ENCODE data around the gene SIRPG.
"Not testable (repeated sequence)": the region's sequence is repeated elsewhere in the genome, so short reads cannot be mapped to it uniquely, and the experiment has no call there.

The SIRPG gene

GRCh38 chr20:1657556-1658334, at the start of gene SIRPG:
TSS of gene SIRPG (minus strand) at chr20:1657779. CDS start at chr20:1657714, 65 bp downstream.
- Mint-ChIP-seq H3K4me1 (ENCODE audit: low read depth) (peaks cover 95% of the 10 kb centered on the region), H3K4me3 (peak within 1 kb of the TSS; percentile 82), H3K27ac (peak within 1 kb of the TSS; percentile 94), H3K36me3 (ENCODE audit: low read depth) (peaks cover 24% of the 10 kb centered on the region), H3K9me3 (peaks cover 8% of the 10 kb centered on the region), H3K27me3 (no peaks in the 10 kb centered on the region)

- Mint-ChIP-seq H3K4me1 (ENCODE audit: low read depth) (peaks cover 23% of the 10 kb centered on the region), H3K9me3 (peaks cover 23% of the 10 kb centered on the region)
- H3K27ac Mint-ChIP-seq; H3K27me3 Mint-ChIP-seq; H3K36me3 Mint-ChIP-seq (ENCODE audit: low read depth); H3K4me3 Mint-ChIP-seq: not testable (repeated sequence)
Observed at GRCh38 chr20:1706887-1707286, 49.3 kb upstream of the SIRPG start.

- no peak overlapping the region for H3K4me3 Mint-ChIP-seq
- H3K9me3 Mint-ChIP-seq = peaks cover 21% of the 10 kb centered on the region
- H3K4me1 Mint-ChIP-seq (ENCODE audit: low read depth) = peaks cover 23% of the 10 kb centered on the region
- peaks cover 9% of the 10 kb centered on the region for H3K36me3 Mint-ChIP-seq (ENCODE audit: low read depth)
- H3K27ac Mint-ChIP-seq = no peak overlapping the region
- H3K27me3 Mint-ChIP-seq = no peaks in the 10 kb centered on the region
Observed at GRCh38 chr20:1706079-1706478, 48.5 kb upstream of the SIRPG start.

GRCh38 chr20:1702855-1703254, 45.3 kb upstream of the SIRPG start:
- H3K4me1 Mint-ChIP-seq (ENCODE audit: low read depth) = peaks cover 10% of the 10 kb centered on the region
- H3K27me3 Mint-ChIP-seq = no peaks in the 10 kb centered on the region
- H3K27ac Mint-ChIP-seq = no peak overlapping the region
- no peak overlapping the region for H3K4me3 Mint-ChIP-seq
- H3K9me3 Mint-ChIP-seq = peaks cover 13% of the 10 kb centered on the region
- H3K36me3 Mint-ChIP-seq (ENCODE audit: low read depth) = peaks cover 9% of the 10 kb centered on the region

GRCh38 chr20:1702328-1702727, 44.7 kb upstream of the SIRPG start:
- H3K9me3 Mint-ChIP-seq = peaks cover 13% of the 10 kb centered on the region
- peaks cover 9% of the 10 kb centered on the region for H3K36me3 Mint-ChIP-seq (ENCODE audit: low read depth)
- H3K27me3 Mint-ChIP-seq = no peaks in the 10 kb centered on the region
- H3K4me1 Mint-ChIP-seq (ENCODE audit: low read depth) = peaks cover 4% of the 10 kb centered on the region
- H3K27ac Mint-ChIP-seq = no peak overlapping the region
- H3K4me3 Mint-ChIP-seq = no peak overlapping the region

- Mint-ChIP-seq H3K36me3 (ENCODE audit: low read depth) (peaks cover 9% of the 10 kb centered on the region), H3K27ac (no peak overlapping the region), H3K4me1 (ENCODE audit: low read depth) (peaks cover 11% of the 10 kb centered on the region), H3K9me3 (peaks cover 13% of the 10 kb centered on the region), H3K27me3 (no peaks in the 10 kb centered on the region), H3K4me3 (no peak overlapping the region)
Observed at GRCh38 chr20:1700990-1701389, 43.4 kb upstream of the SIRPG start.

- H3K36me3 Mint-ChIP-seq (ENCODE audit: low read depth) = no peaks in the 10 kb centered on the region
- no peak overlapping the region for H3K27ac Mint-ChIP-seq
- H3K4me3 Mint-ChIP-seq = no peak overlapping the region
- H3K4me1 Mint-ChIP-seq (ENCODE audit: low read depth) = peaks cover 16% of the 10 kb centered on the region
- no peaks in the 10 kb centered on the region for H3K27me3 Mint-ChIP-seq
- no peaks in the 10 kb centered on the region for H3K9me3 Mint-ChIP-seq
Observed at GRCh38 chr20:1697592-1697991, 40.0 kb upstream of the SIRPG start.

GRCh38 chr20:1696521-1697209, 39.1 kb upstream of the SIRPG start:
- Mint-ChIP-seq H3K36me3 (ENCODE audit: low read depth) (peaks cover 4% of the 10 kb centered on the region), H3K4me3 (no peak overlapping the region), H3K27me3 (no peaks in the 10 kb centered on the region), H3K27ac (no peak overlapping the region), H3K9me3 (no peaks in the 10 kb centered on the region), H3K4me1 (ENCODE audit: low read depth) (peaks cover 16% of the 10 kb centered on the region)

GRCh38 chr20:1694672-1695071, 37.1 kb upstream of the SIRPG start:
- Mint-ChIP-seq H3K4me1 (ENCODE audit: low read depth) (peaks cover 24% of the 10 kb centered on the region), H3K27me3 (no peaks in the 10 kb centered on the region), H3K9me3 (peaks cover 5% of the 10 kb centered on the region), H3K27ac (no peak overlapping the region), H3K36me3 (ENCODE audit: low read depth) (peaks cover 6% of the 10 kb centered on the region), H3K4me3 (no peak overlapping the region)

- Mint-ChIP-seq H3K27ac (no peak overlapping the region), H3K27me3 (no peaks in the 10 kb centered on the region), H3K9me3 (peaks cover 5% of the 10 kb centered on the region), H3K4me3 (no peak overlapping the region), H3K36me3 (ENCODE audit: low read depth) (peaks cover 6% of the 10 kb centered on the region), H3K4me1 (ENCODE audit: low read depth) (peaks cover 37% of the 10 kb centered on the region)
Observed at GRCh38 chr20:1693427-1693826, 35.8 kb upstream of the SIRPG start.

GRCh38 chr20:1689721-1690120, 32.1 kb upstream of the SIRPG start:
- Mint-ChIP-seq H3K9me3 (peaks cover 5% of the 10 kb centered on the region), H3K27me3 (no peaks in the 10 kb centered on the region), H3K27ac (peak overlapping the region; percentile 78), H3K4me3 (peak overlapping the region; percentile 6), H3K4me1 (ENCODE audit: low read depth) (peaks cover 55% of the 10 kb centered on the region), H3K36me3 (ENCODE audit: low read depth) (peaks cover 6% of the 10 kb centered on the region)

- peaks cover 6% of the 10 kb centered on the region for H3K36me3 Mint-ChIP-seq (ENCODE audit: low read depth)
- H3K27ac Mint-ChIP-seq = peak overlapping the region; percentile 78
- H3K4me3 Mint-ChIP-seq = no peak overlapping the region
- peaks cover 5% of the 10 kb centered on the region for H3K9me3 Mint-ChIP-seq
- no peaks in the 10 kb centered on the region for H3K27me3 Mint-ChIP-seq
- peaks cover 59% of the 10 kb centered on the region for H3K4me1 Mint-ChIP-seq (ENCODE audit: low read depth)
Observed at GRCh38 chr20:1688886-1689538, 31.4 kb upstream of the SIRPG start.

GRCh38 chr20:1687053-1687452, 29.5 kb upstream of the SIRPG start:
- H3K4me1 Mint-ChIP-seq (ENCODE audit: low read depth) = peaks cover 77% of the 10 kb centered on the region
- peaks cover 8% of the 10 kb centered on the region for H3K9me3 Mint-ChIP-seq
- H3K27me3 Mint-ChIP-seq = no peaks in the 10 kb centered on the region
- peaks cover 15% of the 10 kb centered on the region for H3K36me3 Mint-ChIP-seq (ENCODE audit: low read depth)
- H3K4me3 Mint-ChIP-seq = no peak overlapping the region
- peak overlapping the region; percentile 77 for H3K27ac Mint-ChIP-seq

GRCh38 chr20:1686151-1686748, 28.7 kb upstream of the SIRPG start:
- Mint-ChIP-seq H3K4me1 (ENCODE audit: low read depth) (peaks cover 80% of the 10 kb centered on the region), H3K27me3 (no peaks in the 10 kb centered on the region), H3K36me3 (ENCODE audit: low read depth) (peaks cover 16% of the 10 kb centered on the region), H3K9me3 (peaks cover 11% of the 10 kb centered on the region), H3K27ac (peak overlapping the region; percentile 77), H3K4me3 (peak overlapping the region; percentile 85)
